Karpas-422 (cell line): Measurements from ENCODE around the gene OSBPL2. TPM values are rescaled to one million over a fixed set of nuclear protein-coding genes. Genes with fewer than 3 reads are reported as not detected.

Source experiments
- DNase-seq: peaks from one replicate; pipeline ENCODE4 v3.0.0-alpha.2; 2015
- H2AFZ ChIP-seq: fragments of 200-600 bp; sonication (generic); 2 replicates; pipeline ENCODE4 v1.6.1; 2014; ENCODE audit warnings: antibody characterized with exemption, low read length, mixed read lengths
- H3K27ac ChIP-seq: fragments of 200-600 bp; sonication (generic); 2 replicates; pipeline ENCODE4 v1.5.1; 2014; ENCODE audit warnings: mild to moderate bottlenecking, low read length, moderate library complexity
- H3K27me3 ChIP-seq: fragments of 200-600 bp; sonication (generic); 2 replicates; pipeline ENCODE4 v1.6.1; 2014; ENCODE audit warnings: low read length, mixed read lengths
- H3K36me3 ChIP-seq: fragments of 200-600 bp; sonication (generic); 2 replicates; pipeline ENCODE4 v1.6.1; 2014; ENCODE audit warnings: low read length, mixed read lengths; ENCODE audit not compliant: insufficient read depth
- H3K4me1 ChIP-seq: fragments of 200-600 bp; sonication (generic); 2 replicates; pipeline ENCODE4 v1.6.1; 2014; ENCODE audit warnings: mild to moderate bottlenecking, low read length, mixed read lengths
- H3K4me2 ChIP-seq: fragments of 200-600 bp; sonication (generic); 2 replicates; pipeline ENCODE4 v1.6.1; 2014; ENCODE audit warnings: low read length, low read depth, mild to moderate bottlenecking; ENCODE audit not compliant: poor library complexity, severe bottlenecking
- H3K4me3 ChIP-seq: fragments of 200-600 bp; sonication (generic); 2 replicates; pipeline ENCODE4 v1.5.1; 2014; ENCODE audit warnings: mild to moderate bottlenecking, antibody characterized with exemption, low read length, mixed read lengths
- H3K79me2 ChIP-seq: fragments of 200-600 bp; sonication (generic); 2 replicates; pipeline ENCODE4 v1.6.1; 2014; ENCODE audit warnings: mild to moderate bottlenecking, low read length, mixed read lengths
- H3K9ac ChIP-seq: fragments of 200-600 bp; sonication (generic); 2 replicates; pipeline ENCODE4 v1.6.0; 2014; ENCODE audit warnings: low read length
- H3K9me2 ChIP-seq: fragments of 200-600 bp; sonication (generic), shearing (Covaris generic); replicated peaks from 2 replicates; pipeline ENCODE4 v1.6.0; 2014; ENCODE audit warnings: mild to moderate bottlenecking, low read length, moderate library complexity; ENCODE audit not compliant: insufficient read depth
- H3K9me3 ChIP-seq: fragments of 300-700, 200-600 bp; sonication (generic); 2 replicates; pipeline ENCODE4 v1.6.1; 2014; ENCODE audit warnings: low read length, mixed read lengths
- H4K20me1 ChIP-seq: fragments of 200-600 bp; sonication (generic); 2 replicates; pipeline ENCODE4 v1.6.1; 2014; ENCODE audit warnings: mild to moderate bottlenecking, antibody characterized with exemption, low read length, low read depth; ENCODE audit not compliant: insufficient read depth
- total RNA-seq: library from RNA; depleted of rRNA; stranded (reverse); fragments of >200 nt; shearing (Covaris generic); gene quantifications from 2 replicates; pipeline ENCODE4 v1.2.3, GENCODE V29; 2014; ENCODE audit warnings: low replicate concordance

Gene OSBPL2
- total RNA-seq, 1 experiment from 2014 or later = 22.6 TPM

DNA sequence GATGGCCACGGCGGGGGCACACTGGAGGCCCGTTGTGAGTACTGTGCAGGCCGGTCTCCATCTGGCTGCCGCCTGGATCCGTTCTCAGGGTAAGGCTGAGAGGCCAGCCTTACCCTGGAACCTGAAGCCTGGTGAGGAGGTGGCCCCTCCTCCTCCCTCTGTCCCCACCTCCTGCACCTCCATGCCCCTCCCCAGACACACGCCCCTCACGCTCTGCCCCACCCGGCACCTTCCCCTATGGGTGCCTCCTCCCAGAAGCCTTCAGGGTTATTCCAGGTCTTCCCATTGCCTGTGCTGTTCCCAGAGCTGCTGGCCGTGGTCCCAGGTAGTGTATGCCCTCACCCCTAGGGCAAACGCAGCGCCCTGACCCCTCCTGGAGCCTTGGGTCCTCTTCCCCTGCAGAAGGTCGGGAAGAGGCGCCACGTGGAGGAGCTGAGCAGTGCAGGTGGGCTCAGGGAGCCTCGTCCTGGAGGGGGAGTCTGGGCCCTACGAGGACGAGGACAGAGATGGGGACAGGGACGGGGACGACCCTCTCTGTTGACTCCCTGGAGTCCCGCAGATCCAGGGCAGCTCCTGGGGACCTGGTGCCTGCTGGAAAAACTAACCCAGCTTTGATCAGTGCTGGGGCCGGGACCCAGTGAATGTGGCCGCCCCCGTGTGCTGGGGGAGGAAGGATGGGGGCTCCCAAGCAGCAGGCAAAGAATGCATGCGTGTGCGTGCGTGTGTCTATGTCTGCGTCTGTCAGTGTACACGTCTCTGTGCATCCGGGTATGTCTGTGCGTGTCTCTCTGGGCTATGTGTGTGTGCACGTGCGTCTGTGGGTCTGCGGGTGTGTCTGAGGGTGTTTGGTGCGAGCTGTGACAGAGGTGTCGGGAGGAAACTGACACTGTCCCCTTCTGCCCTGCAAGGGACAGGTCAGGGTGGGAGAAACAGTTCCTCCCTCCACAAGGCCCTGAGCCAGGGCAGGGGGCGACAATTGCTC is 10.1 kb upstream of the OSBPL2 start:
- Histone ChIP-seq H3K9me3 (no peaks in the 10 kb centered on the region), H3K27ac (no peak overlapping the region), H3K9me2 (no peaks in the 10 kb centered on the region), H3K36me3 (no peaks in the 10 kb centered on the region), H3K4me3 (no peak overlapping the region), H2AFZ (no peak overlapping the region), H3K4me2 (no peak overlapping the region), H3K27me3 (no peaks in the 10 kb centered on the region), H3K79me2 (no peaks in the 10 kb centered on the region), H3K9ac (no peak overlapping the region), H4K20me1 (no peaks in the 10 kb centered on the region; the same call in 1 of the 2 replicates), H3K4me1 (peaks cover 7% of the 10 kb centered on the region; the same call in 1 of the 2 replicates)
- peak; percentile 54 for DNase-seq

DNA sequence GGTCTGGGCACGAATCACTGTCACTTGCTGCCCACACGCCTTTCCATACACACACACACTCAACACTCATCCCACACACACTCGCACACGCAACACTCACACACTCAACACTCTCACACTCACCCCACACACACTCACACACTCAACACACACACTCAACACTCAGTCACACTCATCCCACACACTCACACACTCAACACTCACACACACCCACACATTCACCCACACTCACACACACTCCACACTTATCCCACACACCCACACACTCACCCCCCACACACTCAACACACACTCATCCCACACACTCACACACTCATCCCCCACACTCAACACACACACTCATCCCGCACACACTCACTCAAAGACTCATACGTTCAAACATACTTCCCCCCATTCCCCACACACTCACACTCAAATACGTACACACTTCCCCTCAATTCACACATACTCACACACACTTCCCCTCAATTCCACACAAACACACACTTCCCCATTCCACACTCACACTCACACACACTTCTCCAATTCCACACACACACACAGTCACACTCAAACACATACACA is 9.3 kb upstream of the OSBPL2 start:
- H3K9me2 ChIP-seq = no peaks in the 10 kb centered on the region
- H3K27me3 ChIP-seq = no peaks in the 10 kb centered on the region
- H2AFZ ChIP-seq = no peak overlapping the region
- no peaks in the 10 kb centered on the region for H3K9me3 ChIP-seq
- no peaks in the 10 kb centered on the region for H3K79me2 ChIP-seq
- H3K27ac ChIP-seq = no peak overlapping the region
- H3K4me3 ChIP-seq = no peak overlapping the region
- no peak for DNase-seq
- peaks cover 7% of the 10 kb centered on the region; the same call in 1 of the 2 replicates for H3K4me1 ChIP-seq
- no peak overlapping the region for H3K4me2 ChIP-seq
- no peaks in the 10 kb centered on the region for H3K36me3 ChIP-seq
- H3K9ac ChIP-seq = no peak overlapping the region
- no peaks in the 10 kb centered on the region; the same call in 1 of the 2 replicates for H4K20me1 ChIP-seq

DNA sequence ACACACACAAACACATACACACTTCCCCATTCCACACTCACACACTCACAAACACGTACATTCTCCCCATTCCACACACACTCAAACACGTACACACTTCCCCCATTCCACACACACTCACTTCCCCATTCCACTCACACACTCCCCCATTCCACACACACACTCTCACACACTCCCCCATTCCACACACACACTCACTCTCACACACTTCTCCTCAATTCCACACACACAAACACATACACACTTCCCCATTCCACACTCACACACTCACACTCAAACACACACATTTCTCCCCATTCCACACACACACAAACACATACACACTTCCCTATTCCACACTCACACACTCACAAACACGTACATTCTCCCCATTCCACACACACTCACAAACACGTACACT is 8.7 kb upstream of the OSBPL2 start:
- Histone ChIP-seq H3K36me3 (no peaks in the 10 kb centered on the region), H3K4me3 (no peak overlapping the region), H3K27ac (no peak overlapping the region), H3K27me3 (no peaks in the 10 kb centered on the region), H2AFZ (no peak overlapping the region), H3K4me1 (peaks cover 7% of the 10 kb centered on the region; the same call in 1 of the 2 replicates), H3K9me3 (no peaks in the 10 kb centered on the region), H3K4me2 (no peak overlapping the region), H3K9ac (no peak overlapping the region), H3K79me2 (no peaks in the 10 kb centered on the region), H4K20me1 (no peaks in the 10 kb centered on the region; the same call in 1 of the 2 replicates), H3K9me2 (no peaks in the 10 kb centered on the region)
- DNase-seq = no peak

DNA sequence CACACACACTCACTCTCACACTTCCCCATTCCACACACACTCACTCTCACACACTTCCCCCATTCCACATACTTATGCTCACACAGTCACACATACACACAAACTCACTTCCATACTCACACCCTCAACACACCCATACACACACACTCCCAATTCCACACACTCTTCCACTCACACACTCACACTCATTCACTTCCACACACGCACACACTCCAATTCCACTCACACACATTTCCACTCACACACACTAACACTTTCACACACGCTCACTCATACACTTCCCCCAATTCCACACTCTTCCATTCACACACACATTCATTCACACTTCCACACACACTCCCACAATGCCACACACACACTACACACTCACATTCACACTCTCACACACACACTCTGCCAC is 8.0 kb upstream of the OSBPL2 start:
- no peaks in the 10 kb centered on the region for H3K9me3 ChIP-seq
- no peak for DNase-seq
- no peak overlapping the region for H3K4me3 ChIP-seq
- H4K20me1 ChIP-seq = no peaks in the 10 kb centered on the region; the same call in 1 of the 2 replicates
- no peaks in the 10 kb centered on the region for H3K79me2 ChIP-seq
- no peaks in the 10 kb centered on the region for H3K9me2 ChIP-seq
- peaks cover 3% of the 10 kb centered on the region; the same call in 1 of the 2 replicates for H3K4me1 ChIP-seq
- H3K27ac ChIP-seq = no peak overlapping the region
- H3K9ac ChIP-seq = no peak overlapping the region
- no peak overlapping the region for H3K4me2 ChIP-seq
- H3K36me3 ChIP-seq = no peaks in the 10 kb centered on the region
- H2AFZ ChIP-seq = no peak overlapping the region
- no peaks in the 10 kb centered on the region for H3K27me3 ChIP-seq

DNA sequence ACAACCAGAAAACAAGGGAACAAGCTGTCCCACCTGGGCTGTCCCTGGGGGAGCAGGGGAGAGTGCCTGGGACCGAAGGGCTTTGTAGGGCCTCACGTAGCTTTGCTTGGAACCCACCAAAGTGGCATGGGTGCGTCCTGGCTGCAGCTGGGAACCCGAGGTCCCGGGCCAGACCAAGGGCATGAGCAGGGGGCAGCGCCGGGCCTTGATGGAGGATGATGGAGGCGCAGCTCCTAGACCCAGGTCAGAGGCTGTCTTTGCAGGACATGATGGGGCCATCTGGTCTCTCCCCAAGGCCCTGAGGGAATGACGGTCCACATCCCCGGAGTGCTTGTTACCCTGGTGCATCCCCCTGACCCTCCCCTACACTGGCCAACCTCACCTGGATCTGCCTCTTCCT is 7.6 kb upstream of the OSBPL2 start:
- no peak overlapping the region for H3K27ac ChIP-seq
- H3K27me3 ChIP-seq = no peaks in the 10 kb centered on the region
- DNase-seq = no peak
- no peak overlapping the region for H3K4me2 ChIP-seq
- H3K4me1 ChIP-seq = no peaks in the 10 kb centered on the region
- no peaks in the 10 kb centered on the region for H3K9me2 ChIP-seq
- no peak overlapping the region for H2AFZ ChIP-seq
- H3K36me3 ChIP-seq = no peaks in the 10 kb centered on the region
- no peak overlapping the region for H3K4me3 ChIP-seq
- H3K9me3 ChIP-seq = no peaks in the 10 kb centered on the region
- no peak overlapping the region for H3K9ac ChIP-seq
- H3K79me2 ChIP-seq = no peaks in the 10 kb centered on the region
- no peaks in the 10 kb centered on the region; the same call in 1 of the 2 replicates for H4K20me1 ChIP-seq

DNA sequence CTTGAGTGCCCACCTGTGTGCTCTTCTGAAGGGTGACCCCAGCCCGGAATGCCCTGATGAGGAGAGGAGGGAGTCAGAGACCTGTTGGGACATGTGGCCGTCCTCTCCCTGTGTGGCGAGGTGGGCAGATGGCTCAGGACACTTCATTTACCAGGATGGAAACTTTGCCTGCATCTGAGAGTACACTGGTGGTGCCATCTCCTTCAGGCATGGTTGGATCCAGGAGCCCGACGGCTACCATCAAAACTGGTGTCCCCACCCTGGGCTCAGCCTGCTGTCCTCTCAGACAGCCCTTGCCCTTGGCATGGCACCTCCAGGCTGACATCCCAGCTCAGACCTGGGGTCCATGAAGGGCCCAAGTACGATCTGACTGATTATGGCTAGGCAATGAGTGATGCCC is 7.0 kb upstream of the OSBPL2 start:
- no peak overlapping the region for H3K9ac ChIP-seq
- no peak for DNase-seq
- no peaks in the 10 kb centered on the region for H3K4me1 ChIP-seq
- no peaks in the 10 kb centered on the region for H3K9me3 ChIP-seq
- H3K36me3 ChIP-seq = no peaks in the 10 kb centered on the region
- H3K27ac ChIP-seq = no peak overlapping the region
- H2AFZ ChIP-seq = no peak overlapping the region
- H3K9me2 ChIP-seq = no peaks in the 10 kb centered on the region
- no peaks in the 10 kb centered on the region for H3K27me3 ChIP-seq
- H4K20me1 ChIP-seq = no peaks in the 10 kb centered on the region
- H3K4me2 ChIP-seq = no peak overlapping the region
- H3K79me2 ChIP-seq = no peaks in the 10 kb centered on the region
- H3K4me3 ChIP-seq = no peak overlapping the region

DNA sequence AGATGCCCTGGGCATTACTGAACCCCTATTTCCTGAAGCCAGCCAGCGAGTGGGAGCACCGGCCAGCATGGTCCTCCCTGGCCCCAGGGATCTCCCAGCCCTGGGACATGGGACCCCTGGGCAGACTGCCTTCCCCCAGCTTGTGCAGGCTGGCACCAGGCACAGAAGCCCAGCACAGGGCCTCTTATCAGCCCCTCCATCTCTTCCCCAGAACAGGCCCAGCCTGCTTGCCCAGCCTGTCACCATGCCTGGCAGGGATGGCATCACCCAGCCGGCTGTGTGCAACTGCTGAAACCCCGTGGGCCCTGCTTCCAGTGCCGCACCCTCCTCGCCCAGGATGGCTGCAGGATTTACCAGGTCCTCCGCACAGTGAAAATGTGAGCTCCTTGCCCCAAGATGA is 6.1 kb upstream of the OSBPL2 start:
- H3K27me3 ChIP-seq = no peaks in the 10 kb centered on the region
- H3K9me2 ChIP-seq = no peaks in the 10 kb centered on the region
- H3K4me1 ChIP-seq = no peaks in the 10 kb centered on the region
- no peaks in the 10 kb centered on the region for H3K36me3 ChIP-seq
- H3K27ac ChIP-seq = no peak overlapping the region
- H3K4me2 ChIP-seq = no peak overlapping the region
- no peaks in the 10 kb centered on the region for H3K9me3 ChIP-seq
- H3K9ac ChIP-seq = no peak overlapping the region
- no peak for DNase-seq
- H2AFZ ChIP-seq = no peak overlapping the region
- no peak overlapping the region for H3K4me3 ChIP-seq
- H3K79me2 ChIP-seq = no peaks in the 10 kb centered on the region
- no peaks in the 10 kb centered on the region for H4K20me1 ChIP-seq
